WTC11 (cell line): ENCODE measurements around the gene CFAP299. TPM values are rescaled to one million over a fixed set of nuclear protein-coding genes. Genes with fewer than 3 reads are reported as not detected.

ENCODE experiments used
- ATAC-seq: fragments of 200-7000 bp; cut with Tn5 transposase; 2 replicates; pipeline ENCODE4 v1.10.0; 2021; ENCODE audit warnings: mild to moderate bottlenecking, moderate library complexity
- CTCF ChIA-PET: fragments of 300-600 bp; sonication (Branson Sonifier 250); formaldehyde crosslinking; loops from one replicate; lab custom pipeline; 2021; ENCODE audit warnings: antibody characterized with exemption; lab: Charles Lee
- POLR2A ChIA-PET: fragments of 350-600 bp; sonication (Branson Sonifier 250); formaldehyde crosslinking; loops from one replicate; lab custom pipeline; 2021; ENCODE audit warnings: antibody characterized with exemption; lab: Charles Lee
- DNase-seq: peaks from one replicate; pipeline ENCODE4 v3.0.0; 2021; ENCODE audit warnings: low spot score
- H3K27ac Mint-ChIP-seq: 2 replicates; pipeline ENCODE4 v1.8.0; 2021; ENCODE audit warnings: mixed read lengths
- H3K27me3 Mint-ChIP-seq: 2 replicates; pipeline ENCODE4 v1.8.0; 2021; ENCODE audit warnings: low read depth, mild to moderate bottlenecking, moderate library complexity, mixed read lengths
- H3K36me3 Mint-ChIP-seq: 2 replicates; pipeline ENCODE4 v1.8.0; 2021; ENCODE audit warnings: mixed read lengths
- H3K4me1 Mint-ChIP-seq: 2 replicates; pipeline ENCODE4 v1.8.0; 2022; ENCODE audit warnings: mixed read lengths
- H3K4me3 Mint-ChIP-seq: 2 replicates; pipeline ENCODE4 v1.8.0; 2021; ENCODE audit warnings: mild to moderate bottlenecking, moderate library complexity, mixed read lengths
- H3K9me3 Mint-ChIP-seq: 2 replicates; pipeline ENCODE4 v1.8.0; 2021; ENCODE audit warnings: mixed read lengths
- ARID4B ChIP-seq: sonication (generic); formaldehyde crosslinking; IDR thresholded peaks from 2 replicates; pipeline ENCODE4 v1.8.0; 2023; ENCODE audit warnings: missing genetic modification reagents, mild to moderate bottlenecking, borderline replicate concordance
- ATF1 ChIP-seq: sonication (generic); formaldehyde crosslinking; IDR thresholded peaks from 2 replicates; pipeline ENCODE4 v1.8.1; 2023; ENCODE audit warnings: mild to moderate bottlenecking, moderate library complexity, missing genetic modification reagents
- E2F1 ChIP-seq: sonication (generic); formaldehyde crosslinking; IDR thresholded peaks from 2 replicates; pipeline ENCODE4 v1.8.0; 2022; ENCODE audit warnings: mild to moderate bottlenecking, missing genetic modification reagents
- E2F5 ChIP-seq: sonication (generic); formaldehyde crosslinking; IDR thresholded peaks from 2 replicates; pipeline ENCODE4 v1.8.1; 2022; ENCODE audit warnings: mild to moderate bottlenecking, moderate library complexity, missing genetic modification reagents
- ESRRA ChIP-seq: sonication (generic); formaldehyde crosslinking; IDR thresholded peaks from 2 replicates; pipeline ENCODE4 v1.8.1; 2022; ENCODE audit warnings: mild to moderate bottlenecking, missing genetic modification reagents, borderline replicate concordance
- GABPB1 ChIP-seq: sonication (generic); formaldehyde crosslinking; IDR thresholded peaks from 2 replicates; pipeline ENCODE4 v1.8.1; 2023; ENCODE audit warnings: mild to moderate bottlenecking, missing genetic modification reagents
- NR1H2 ChIP-seq: sonication (generic); formaldehyde crosslinking; IDR thresholded peaks from 2 replicates; pipeline ENCODE4 v1.9.0; 2021; ENCODE audit warnings: mild to moderate bottlenecking, moderate library complexity, missing genetic modification reagents
- RELA ChIP-seq: sonication (generic); formaldehyde crosslinking; IDR thresholded peaks from 2 replicates; pipeline ENCODE4 v1.8.1; 2022; ENCODE audit warnings: missing genetic modification reagents, mild to moderate bottlenecking, borderline replicate concordance
- SMAD3 ChIP-seq: sonication (generic); formaldehyde crosslinking; IDR thresholded peaks from 2 replicates; pipeline ENCODE4 v1.8.0; 2022; ENCODE audit warnings: missing genetic modification reagents, mild to moderate bottlenecking, borderline replicate concordance
- ZNF396 ChIP-seq: fragments of 250-450 bp; sonication (Bioruptor Pico); IDR thresholded peaks from 2 replicates; pipeline ENCODE4 v1.8.0; 2021; ENCODE audit warnings: mild to moderate bottlenecking, moderate library complexity, borderline replicate concordance
- ZNF416 ChIP-seq: fragments of 250-450 bp; sonication (Bioruptor Pico); IDR thresholded peaks from 2 replicates; pipeline ENCODE4 v1.9.0; 2021; ENCODE audit warnings: mild to moderate bottlenecking, inconsistent platforms
- total RNA-seq: library from RNA; stranded (reverse); gene quantifications from 3 replicates; pipeline ENCODE4 v1.2.3, GENCODE V29; 2021
- TF ChIP-seq, protein P1 (sequence below): sonication (generic); formaldehyde crosslinking; IDR thresholded peaks from 2 replicates; pipeline ENCODE4 v1.8.1; 2022; ENCODE audit warnings: missing genetic modification reagents, borderline replicate concordance
- TF ChIP-seq, protein P2 (sequence below): fragments of 250-450 bp; sonication (Bioruptor Pico); conservative IDR thresholded peaks from 2 replicates; pipeline ENCODE4 v1.9.0; 2021; ENCODE audit warnings: mild to moderate bottlenecking
- TF ChIP-seq, protein P3 (sequence below): sonication (generic); formaldehyde crosslinking; IDR thresholded peaks from 2 replicates; pipeline ENCODE4 v1.8.0; 2022; ENCODE audit warnings: missing genetic modification reagents
- TF ChIP-seq, protein P4 (sequence below): sonication (generic); formaldehyde crosslinking; IDR thresholded peaks from 2 replicates; pipeline ENCODE4 v1.8.0; 2023; ENCODE audit warnings: mild to moderate bottlenecking, missing genetic modification reagents

Gene CFAP299
- total RNA-seq, 1 experiment from 2014 or later, result not detected

DNA sequence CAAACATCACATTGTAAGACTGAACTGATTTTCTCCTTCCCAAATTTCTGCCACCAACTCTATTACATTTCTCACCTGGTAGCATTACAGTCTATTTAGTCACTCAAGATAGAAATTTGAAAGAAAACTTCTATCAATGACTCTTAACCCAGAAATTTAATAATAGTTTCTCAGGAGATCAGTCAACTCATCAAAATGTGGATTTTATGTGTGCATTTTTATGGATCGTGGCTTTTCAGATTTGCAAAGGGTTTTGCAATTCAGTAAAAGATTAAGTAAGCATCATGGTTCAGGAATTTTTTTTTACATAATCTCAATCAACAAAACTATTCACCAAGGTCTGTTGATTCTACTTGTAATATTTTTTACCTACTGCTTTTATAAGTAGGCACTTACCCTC lies 111.1 kb downstream of the CFAP299 start (continued):
- TF ChIP-seq, protein P1, sequence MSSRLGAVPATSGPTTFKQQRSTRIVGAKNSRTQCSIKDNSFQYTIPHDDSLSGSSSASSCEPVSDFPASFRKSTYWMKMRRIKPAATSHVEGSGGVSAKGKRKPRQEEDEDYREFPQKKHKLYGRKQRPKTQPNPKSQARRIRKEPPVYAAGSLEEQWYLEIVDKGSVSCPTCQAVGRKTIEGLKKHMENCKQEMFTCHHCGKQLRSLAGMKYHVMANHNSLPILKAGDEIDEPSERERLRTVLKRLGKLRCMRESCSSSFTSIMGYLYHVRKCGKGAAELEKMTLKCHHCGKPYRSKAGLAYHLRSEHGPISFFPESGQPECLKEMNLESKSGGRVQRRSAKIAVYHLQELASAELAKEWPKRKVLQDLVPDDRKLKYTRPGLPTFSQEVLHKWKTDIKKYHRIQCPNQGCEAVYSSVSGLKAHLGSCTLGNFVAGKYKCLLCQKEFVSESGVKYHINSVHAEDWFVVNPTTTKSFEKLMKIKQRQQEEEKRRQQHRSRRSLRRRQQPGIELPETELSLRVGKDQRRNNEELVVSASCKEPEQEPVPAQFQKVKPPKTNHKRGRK, result no peak
- TF ChIP-seq ZNF416 (CRISPR knock-in tag), result no peak

GRCh38 chr4:80447493-80447892 lies 112.0 kb downstream of the CFAP299 start:
- Mint-ChIP-seq H3K27ac (no peak overlapping the region), H3K36me3 (peaks cover 3% of the 10 kb centered on the region), H3K4me3 (no peak overlapping the region), H3K9me3 (peaks cover 30% of the 10 kb centered on the region), H3K27me3 (no peaks in the 10 kb centered on the region), H3K4me1 (no peaks in the 10 kb centered on the region)
- ATAC-seq, result no peak
- no peak for DNase-seq
- POLR2A ChIA-PET, result no interaction called here
- CTCF ChIA-PET, result no interaction called here
- TF ChIP-seq, protein P2, sequence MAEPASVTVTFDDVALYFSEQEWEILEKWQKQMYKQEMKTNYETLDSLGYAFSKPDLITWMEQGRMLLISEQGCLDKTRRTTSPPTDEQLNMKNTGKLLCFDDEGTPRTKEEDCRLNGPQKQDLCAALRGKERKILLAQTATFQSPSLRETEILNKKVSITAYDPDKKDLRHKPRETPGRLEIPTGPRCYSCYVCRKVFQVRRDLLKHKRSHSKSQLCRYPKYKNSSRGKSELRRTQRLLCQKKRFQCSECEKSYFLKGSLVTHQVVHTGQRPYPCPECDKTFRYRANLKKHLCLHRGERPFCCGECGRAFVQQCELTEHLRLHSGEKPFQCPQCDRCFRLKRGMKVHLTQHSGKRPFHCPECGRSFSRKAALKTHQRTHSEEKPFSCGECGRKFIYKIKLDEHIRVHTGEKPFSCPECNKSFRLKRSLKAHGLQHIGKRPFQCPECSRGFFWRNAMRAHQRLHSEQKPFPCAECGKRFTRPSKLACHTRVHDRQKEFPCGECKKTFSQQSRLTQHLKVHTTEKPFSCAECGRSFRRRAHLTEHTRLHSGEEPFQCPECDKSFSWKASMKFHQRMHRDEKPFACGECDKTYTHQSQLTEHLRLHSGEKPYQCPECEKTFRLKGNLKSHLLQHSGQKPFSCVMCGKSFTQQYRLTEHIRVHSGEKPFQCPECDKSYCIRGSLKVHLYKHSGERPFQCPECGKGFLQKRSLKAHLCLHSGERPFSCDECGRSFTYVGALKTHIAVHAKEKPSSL (CRISPR knock-in tag), result no peak
- TF ChIP-seq, protein P3, sequence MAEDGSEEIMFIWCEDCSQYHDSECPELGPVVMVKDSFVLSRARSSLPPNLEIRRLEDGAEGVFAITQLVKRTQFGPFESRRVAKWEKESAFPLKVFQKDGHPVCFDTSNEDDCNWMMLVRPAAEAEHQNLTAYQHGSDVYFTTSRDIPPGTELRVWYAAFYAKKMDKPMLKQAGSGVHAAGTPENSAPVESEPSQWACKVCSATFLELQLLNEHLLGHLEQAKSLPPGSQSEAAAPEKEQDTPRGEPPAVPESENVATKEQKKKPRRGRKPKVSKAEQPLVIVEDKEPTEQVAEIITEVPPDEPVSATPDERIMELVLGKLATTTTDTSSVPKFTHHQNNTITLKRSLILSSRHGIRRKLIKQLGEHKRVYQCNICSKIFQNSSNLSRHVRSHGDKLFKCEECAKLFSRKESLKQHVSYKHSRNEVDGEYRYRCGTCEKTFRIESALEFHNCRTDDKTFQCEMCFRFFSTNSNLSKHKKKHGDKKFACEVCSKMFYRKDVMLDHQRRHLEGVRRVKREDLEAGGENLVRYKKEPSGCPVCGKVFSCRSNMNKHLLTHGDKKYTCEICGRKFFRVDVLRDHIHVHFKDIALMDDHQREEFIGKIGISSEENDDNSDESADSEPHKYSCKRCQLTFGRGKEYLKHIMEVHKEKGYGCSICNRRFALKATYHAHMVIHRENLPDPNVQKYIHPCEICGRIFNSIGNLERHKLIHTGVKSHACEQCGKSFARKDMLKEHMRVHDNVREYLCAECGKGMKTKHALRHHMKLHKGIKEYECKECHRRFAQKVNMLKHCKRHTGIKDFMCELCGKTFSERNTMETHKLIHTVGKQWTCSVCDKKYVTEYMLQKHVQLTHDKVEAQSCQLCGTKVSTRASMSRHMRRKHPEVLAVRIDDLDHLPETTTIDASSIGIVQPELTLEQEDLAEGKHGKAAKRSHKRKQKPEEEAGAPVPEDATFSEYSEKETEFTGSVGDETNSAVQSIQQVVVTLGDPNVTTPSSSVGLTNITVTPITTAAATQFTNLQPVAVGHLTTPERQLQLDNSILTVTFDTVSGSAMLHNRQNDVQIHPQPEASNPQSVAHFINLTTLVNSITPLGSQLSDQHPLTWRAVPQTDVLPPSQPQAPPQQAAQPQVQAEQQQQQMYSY, result no peak
- TF ChIP-seq E2F1 (CRISPR knock-in tag) (no peak), ZNF396 (CRISPR knock-in tag) (no peak), GABPB1 (no peak), NR1H2 (CRISPR knock-in tag) (no peak), E2F5 (CRISPR knock-in tag) (no peak), ATF1 (CRISPR knock-in tag) (no peak), SMAD3 (CRISPR knock-in tag) (no peak), ESRRA (CRISPR knock-in tag) (no peak), ARID4B (CRISPR knock-in tag) (no peak), RELA (CRISPR knock-in tag) (no peak)
- TF ChIP-seq, protein P1, result no peak
- TF ChIP-seq, protein P4, sequence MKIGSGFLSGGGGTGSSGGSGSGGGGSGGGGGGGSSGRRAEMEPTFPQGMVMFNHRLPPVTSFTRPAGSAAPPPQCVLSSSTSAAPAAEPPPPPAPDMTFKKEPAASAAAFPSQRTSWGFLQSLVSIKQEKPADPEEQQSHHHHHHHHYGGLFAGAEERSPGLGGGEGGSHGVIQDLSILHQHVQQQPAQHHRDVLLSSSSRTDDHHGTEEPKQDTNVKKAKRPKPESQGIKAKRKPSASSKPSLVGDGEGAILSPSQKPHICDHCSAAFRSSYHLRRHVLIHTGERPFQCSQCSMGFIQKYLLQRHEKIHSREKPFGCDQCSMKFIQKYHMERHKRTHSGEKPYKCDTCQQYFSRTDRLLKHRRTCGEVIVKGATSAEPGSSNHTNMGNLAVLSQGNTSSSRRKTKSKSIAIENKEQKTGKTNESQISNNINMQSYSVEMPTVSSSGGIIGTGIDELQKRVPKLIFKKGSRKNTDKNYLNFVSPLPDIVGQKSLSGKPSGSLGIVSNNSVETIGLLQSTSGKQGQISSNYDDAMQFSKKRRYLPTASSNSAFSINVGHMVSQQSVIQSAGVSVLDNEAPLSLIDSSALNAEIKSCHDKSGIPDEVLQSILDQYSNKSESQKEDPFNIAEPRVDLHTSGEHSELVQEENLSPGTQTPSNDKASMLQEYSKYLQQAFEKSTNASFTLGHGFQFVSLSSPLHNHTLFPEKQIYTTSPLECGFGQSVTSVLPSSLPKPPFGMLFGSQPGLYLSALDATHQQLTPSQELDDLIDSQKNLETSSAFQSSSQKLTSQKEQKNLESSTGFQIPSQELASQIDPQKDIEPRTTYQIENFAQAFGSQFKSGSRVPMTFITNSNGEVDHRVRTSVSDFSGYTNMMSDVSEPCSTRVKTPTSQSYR, result no peak
